ENCODE measurements around the gene CCL20. TPM values are rescaled to one million over a fixed set of nuclear protein-coding genes. Genes with fewer than 3 reads are reported as not detected.

The CCL20 gene
- total RNA-seq, 1 donor from 2014 or later, result not detected

Small RNAs within 50 kb of the gene (small RNA-seq; reads per million reads assigned to genes)
- gene SNRPGP8, result not detected

Other genes starting within 250 kb of the CCL20 start
- gene SCYGR2, start 214.9 kb upstream of the CCL20 start, total RNA-seq, result not detected
- not detected for gene SCYGR3, start 199.0 kb upstream of the CCL20 start, total RNA-seq
- gene SCYGR4, start 196.3 kb upstream of the CCL20 start, total RNA-seq, result not detected
- not detected for gene SCYGR5, start 147.0 kb upstream of the CCL20 start, total RNA-seq
- gene SLC19A3, start 95.8 kb upstream of the CCL20 start, total RNA-seq, result 2.0 TPM
- gene SCYGR6, start 89.1 kb upstream of the CCL20 start, total RNA-seq, result not detected
- not detected for gene SCYGR7, start 85.5 kb upstream of the CCL20 start, total RNA-seq
- not detected for gene SCYGR8, start 67.9 kb upstream of the CCL20 start, total RNA-seq
- 1.2 TPM for gene DAW1, start 57.8 kb downstream of the CCL20 start, total RNA-seq

Measured in frontal cortex (tissue), 1 donor.